Lower lobe of right lung (tissue), 2 donors: ENCODE results near the gene STXBP3. TPM values are rescaled to one million over a fixed set of nuclear protein-coding genes. Genes with fewer than 3 reads are reported as not detected.

ENCODE experiments used
- ATAC-seq, 2 donors: fragments of 200-7000 bp; cut with Tn5 transposase; one replicate each; pipeline ENCODE4 v1.9.1; 2020 to 2022; ENCODE audit warnings: mild to moderate bottlenecking in 2 of 2, moderate library complexity in 2 of 2
- DNase-seq: peaks from one replicate; pipeline ENCODE4 v3.0.0-alpha.2; 2020
- H3K27ac ChIP-seq: fragments of 200-600 bp; one replicate; pipeline ENCODE4 v1.8.0; 2022
- H3K27me3 ChIP-seq: fragments of 200-600 bp; one replicate; pipeline ENCODE4 v1.8.0; 2022; ENCODE audit warnings: low read depth
- H3K36me3 ChIP-seq: fragments of 200-600 bp; one replicate; pipeline ENCODE4 v1.8.0; 2022; ENCODE audit warnings: mild to moderate bottlenecking
- H3K4me1 ChIP-seq: fragments of 200-600 bp; one replicate; pipeline ENCODE4 v1.8.0; 2022
- H3K4me3 ChIP-seq: fragments of 200-600 bp; one replicate; pipeline ENCODE4 v1.8.0; 2022; ENCODE audit warnings: mild to moderate bottlenecking
- H3K9me3 ChIP-seq: fragments of 200-600 bp; one replicate; pipeline ENCODE4 v1.8.0; 2022
- CTCF ChIP-seq: fragments of 200-600 bp; IDR thresholded peaks from one replicate; pipeline ENCODE4 v1.8.0; 2022; ENCODE audit warnings: antibody characterized with exemption, mild to moderate bottlenecking
- intact Hi-C: fragments of 100-400 bp; cut with DNase I; formaldehyde crosslinking; loops from one replicate; pipeline ENCODE4 v1.11.0; 2022
- total RNA-seq: library from RNA; stranded (reverse); fragmentation: NEBNext Ultra II Directional; extraction: Animal tissue kit (Norgen Biotek cat#: 25700); gene quantifications from one replicate; pipeline ENCODE4 v1.2.1, GENCODE V29; 2021
- donor health status: DM: no; HTN: yes; CAD: no; lungs with severe emphysema.

Gene STXBP3
- total RNA-seq, 1 donor from 2014 or later = 54.4 TPM

- H3K27me3 ChIP-seq = no peaks in the 10 kb centered on the region
Observed at GRCh38 chr1:108791790-108792189, 45.3 kb downstream of the STXBP3 start.

GRCh38 chr1:108792420-108792819 lies 45.9 kb downstream of the STXBP3 start:
- H3K9me3 ChIP-seq = no peaks in the 10 kb centered on the region
- no peak for TF ChIP-seq CTCF
- DNase-seq (no peak), ATAC-seq (no peak)
- intact Hi-C loops = no loop called here
- H3K36me3 ChIP-seq = peaks cover 72% of the 10 kb centered on the region
- no peak overlapping the region for H3K4me3 ChIP-seq
- H3K27me3 ChIP-seq = no peaks in the 10 kb centered on the region
- H3K27ac ChIP-seq = no peak overlapping the region
- no peaks in the 10 kb centered on the region for H3K4me1 ChIP-seq

More at GRCh38 chr1:108791790-108792189, 45.3 kb downstream of the STXBP3 start:
- no peak for TF ChIP-seq CTCF
- peaks cover 66% of the 10 kb centered on the region for H3K36me3 ChIP-seq
- intact Hi-C loops = no loop called here
- no peaks in the 10 kb centered on the region for H3K9me3 ChIP-seq
- ATAC-seq = no peak
- DNase-seq = no peak
- no peaks in the 10 kb centered on the region for H3K4me1 ChIP-seq
- H3K27ac ChIP-seq = no peak overlapping the region
- H3K4me3 ChIP-seq = no peak overlapping the region

GRCh38 chr1:108799001-108799400 lies 52.5 kb downstream of the STXBP3 start:
- no peaks in the 10 kb centered on the region for H3K27me3 ChIP-seq
- no peak overlapping the region for H3K4me3 ChIP-seq
- H3K9me3 ChIP-seq = no peaks in the 10 kb centered on the region
- H3K27ac ChIP-seq = no peak overlapping the region
- peaks cover 98% of the 10 kb centered on the region for H3K36me3 ChIP-seq
- no peaks in the 10 kb centered on the region for H3K4me1 ChIP-seq
- no peak for ATAC-seq
- no peak for DNase-seq
- no peak for TF ChIP-seq CTCF
- intact Hi-C loops = no loop called here

- Histone ChIP-seq H3K27me3 (no peaks in the 10 kb centered on the region), H3K4me3 (no peak overlapping the region), H3K9me3 (no peaks in the 10 kb centered on the region), H3K4me1 (no peaks in the 10 kb centered on the region), H3K27ac (no peak overlapping the region), H3K36me3 (peaks cover 96% of the 10 kb centered on the region)
- no peak for ATAC-seq
- DNase-seq = no peak
- intact Hi-C loops = no loop called here
- no peak for TF ChIP-seq CTCF
Observed at GRCh38 chr1:108801101-108801500, 54.6 kb downstream of the STXBP3 start.

GRCh38 chr1:108803548-108803947 lies 57.1 kb downstream of the STXBP3 start:
- intact Hi-C loops = no loop called here
- H3K27me3 ChIP-seq = no peaks in the 10 kb centered on the region
- no peak overlapping the region for H3K4me3 ChIP-seq
- H3K36me3 ChIP-seq = peaks cover 96% of the 10 kb centered on the region
- no peak for TF ChIP-seq CTCF
- no peak for ATAC-seq
- DNase-seq = no peak
- no peaks in the 10 kb centered on the region for H3K9me3 ChIP-seq
- no peaks in the 10 kb centered on the region for H3K4me1 ChIP-seq
- H3K27ac ChIP-seq = no peak overlapping the region

- no peaks in the 10 kb centered on the region for H3K4me1 ChIP-seq
- H3K4me3 ChIP-seq = no peak overlapping the region
- intact Hi-C loops = no loop called here
- no peak for ATAC-seq
- DNase-seq = no peak
- peaks cover 82% of the 10 kb centered on the region for H3K36me3 ChIP-seq
- TF ChIP-seq CTCF = no peak
- H3K9me3 ChIP-seq = no peaks in the 10 kb centered on the region
- no peaks in the 10 kb centered on the region for H3K27me3 ChIP-seq
- H3K27ac ChIP-seq = no peak overlapping the region
Observed at GRCh38 chr1:108808438-108808837, 62.0 kb downstream of the STXBP3 start.
